WTC11 (cell line): ENCODE measurements around the gene LMF1. TPM values are rescaled to one million over a fixed set of nuclear protein-coding genes. Genes with fewer than 3 reads are reported as not detected.

Experiments used
- ATAC-seq: fragments of 200-7000 bp; cut with Tn5 transposase; 2 replicates; pipeline ENCODE4 v1.10.0; 2021; ENCODE audit warnings: mild to moderate bottlenecking, moderate library complexity
- CTCF ChIA-PET: fragments of 300-600 bp; sonication (Branson Sonifier 250); formaldehyde crosslinking; loops from one replicate; lab custom pipeline; 2021; ENCODE audit warnings: antibody characterized with exemption; lab: Charles Lee
- POLR2A ChIA-PET: fragments of 350-600 bp; sonication (Branson Sonifier 250); formaldehyde crosslinking; loops from one replicate; lab custom pipeline; 2021; ENCODE audit warnings: antibody characterized with exemption; lab: Charles Lee
- DNase-seq: peaks from one replicate; pipeline ENCODE4 v3.0.0; 2021; ENCODE audit warnings: low spot score
- H3K27ac Mint-ChIP-seq: 2 replicates; pipeline ENCODE4 v1.8.0; 2021; ENCODE audit warnings: mixed read lengths
- H3K27me3 Mint-ChIP-seq: 2 replicates; pipeline ENCODE4 v1.8.0; 2021; ENCODE audit warnings: low read depth, mild to moderate bottlenecking, moderate library complexity, mixed read lengths
- H3K36me3 Mint-ChIP-seq: 2 replicates; pipeline ENCODE4 v1.8.0; 2021; ENCODE audit warnings: mixed read lengths
- H3K4me1 Mint-ChIP-seq: 2 replicates; pipeline ENCODE4 v1.8.0; 2022; ENCODE audit warnings: mixed read lengths
- H3K4me3 Mint-ChIP-seq: 2 replicates; pipeline ENCODE4 v1.8.0; 2021; ENCODE audit warnings: mild to moderate bottlenecking, moderate library complexity, mixed read lengths
- H3K9me3 Mint-ChIP-seq: 2 replicates; pipeline ENCODE4 v1.8.0; 2021; ENCODE audit warnings: mixed read lengths
- ARID4B ChIP-seq: sonication (generic); formaldehyde crosslinking; IDR thresholded peaks from 2 replicates; pipeline ENCODE4 v1.8.0; 2023; ENCODE audit warnings: missing genetic modification reagents, mild to moderate bottlenecking, borderline replicate concordance
- ATF1 ChIP-seq: sonication (generic); formaldehyde crosslinking; IDR thresholded peaks from 2 replicates; pipeline ENCODE4 v1.8.1; 2023; ENCODE audit warnings: mild to moderate bottlenecking, moderate library complexity, missing genetic modification reagents
- CDX4 ChIP-seq: fragments of 250-450 bp; sonication (Bioruptor Pico); IDR thresholded peaks from 2 replicates; pipeline ENCODE4 v1.9.0; 2021; ENCODE audit warnings: moderate library complexity, mild to moderate bottlenecking, inconsistent platforms, borderline replicate concordance
- CREM ChIP-seq: sonication (generic); formaldehyde crosslinking; IDR thresholded peaks from 2 replicates; pipeline ENCODE4 v1.8.1; 2022; ENCODE audit warnings: mild to moderate bottlenecking, missing genetic modification reagents, moderate library complexity
- ELF4 ChIP-seq: sonication (generic); formaldehyde crosslinking; IDR thresholded peaks from 2 replicates; pipeline ENCODE4 v1.8.1; 2022; ENCODE audit warnings: low read depth, mild to moderate bottlenecking, moderate library complexity, missing genetic modification reagents
- NFE2L1 ChIP-seq: sonication (generic); formaldehyde crosslinking; IDR thresholded peaks from 2 replicates; pipeline ENCODE4 v1.8.1; 2023; ENCODE audit warnings: missing genetic modification reagents
- NR2C2 ChIP-seq: sonication (generic); formaldehyde crosslinking; IDR thresholded peaks from 2 replicates; pipeline ENCODE4 v1.8.0; 2022; ENCODE audit warnings: mild to moderate bottlenecking, missing genetic modification reagents
- RORB ChIP-seq: fragments of 250-450 bp; sonication (Bioruptor Pico); IDR thresholded peaks from 2 replicates; pipeline ENCODE4 v1.9.0; 2021; ENCODE audit warnings: mild to moderate bottlenecking
- ZNF281 ChIP-seq: sonication (generic); formaldehyde crosslinking; IDR thresholded peaks from 2 replicates; pipeline ENCODE4 v1.8.0; 2023; ENCODE audit warnings: mild to moderate bottlenecking, missing genetic modification reagents
- ZNF416 ChIP-seq: fragments of 250-450 bp; sonication (Bioruptor Pico); IDR thresholded peaks from 2 replicates; pipeline ENCODE4 v1.9.0; 2021; ENCODE audit warnings: mild to moderate bottlenecking, inconsistent platforms
- ZNF423 ChIP-seq: fragments of 250-450 bp; sonication (Bioruptor Pico); IDR thresholded peaks from 2 replicates; pipeline ENCODE4 v2.1.2; 2022; ENCODE audit warnings: mild to moderate bottlenecking, moderate library complexity
- ZNF671 ChIP-seq: fragments of 250-450 bp; sonication (Bioruptor Pico); IDR thresholded peaks from 2 replicates; pipeline ENCODE4 v1.8.0; 2021; ENCODE audit warnings: mild to moderate bottlenecking
- total RNA-seq: library from RNA; stranded (reverse); gene quantifications from 3 replicates; pipeline ENCODE4 v1.2.3, GENCODE V29; 2021
- TF ChIP-seq, protein P1 (sequence below): sonication (generic); formaldehyde crosslinking; IDR thresholded peaks from 2 replicates; pipeline ENCODE4 v1.8.1; 2022; ENCODE audit warnings: mild to moderate bottlenecking, missing genetic modification reagents, moderate library complexity, borderline replicate concordance
- TF ChIP-seq, protein P2 (sequence below): sonication (generic); formaldehyde crosslinking; conservative IDR thresholded peaks from 2 replicates; pipeline ENCODE4 v1.8.1; 2023; ENCODE audit warnings: mild to moderate bottlenecking, low read depth, missing genetic modification reagents, moderate library complexity
- TF ChIP-seq, protein P3 (sequence below): sonication (generic); formaldehyde crosslinking; IDR thresholded peaks from 2 replicates; pipeline ENCODE4 v1.8.0; 2022; ENCODE audit warnings: missing genetic modification reagents
- TF ChIP-seq, protein P4 (sequence below): sonication (generic); formaldehyde crosslinking; IDR thresholded peaks from 2 replicates; pipeline ENCODE4 v1.8.1; 2023; ENCODE audit warnings: mild to moderate bottlenecking, missing genetic modification reagents
- TF ChIP-seq, protein P5 (sequence below): fragments of 250-450 bp; sonication (Bioruptor Pico); IDR thresholded peaks from 2 replicates; pipeline ENCODE4 v2.1.2; 2022; ENCODE audit warnings: mild to moderate bottlenecking, moderate library complexity

Gene LMF1
- total RNA-seq, 1 experiment from 2014 or later, result 10.5 TPM

DNA sequence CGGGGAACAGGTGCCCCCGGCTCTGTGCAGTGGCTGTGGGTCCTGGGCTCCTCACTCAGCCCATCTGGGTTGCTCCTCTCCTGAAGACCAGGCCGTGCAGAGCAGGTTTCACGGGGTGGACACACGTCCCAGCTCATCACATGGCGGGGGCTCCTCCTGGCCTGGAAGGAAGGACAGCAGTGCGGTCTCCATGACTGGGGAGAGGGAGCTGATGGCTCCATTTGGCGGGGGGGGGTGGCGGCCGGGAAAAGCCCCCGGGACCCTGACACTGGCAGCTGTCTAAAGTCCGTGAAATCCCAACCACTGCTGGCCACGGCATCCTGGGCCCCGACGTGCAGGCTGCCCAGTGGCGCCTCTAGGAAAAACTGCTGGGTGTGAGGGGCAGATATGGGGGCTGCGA is 29.8 kb upstream of the LMF1 start (continued):
- TF ChIP-seq ARID4B (CRISPR knock-in tag), result no peak
- no peak for TF ChIP-seq ATF1 (CRISPR knock-in tag)
- TF ChIP-seq, protein P1, sequence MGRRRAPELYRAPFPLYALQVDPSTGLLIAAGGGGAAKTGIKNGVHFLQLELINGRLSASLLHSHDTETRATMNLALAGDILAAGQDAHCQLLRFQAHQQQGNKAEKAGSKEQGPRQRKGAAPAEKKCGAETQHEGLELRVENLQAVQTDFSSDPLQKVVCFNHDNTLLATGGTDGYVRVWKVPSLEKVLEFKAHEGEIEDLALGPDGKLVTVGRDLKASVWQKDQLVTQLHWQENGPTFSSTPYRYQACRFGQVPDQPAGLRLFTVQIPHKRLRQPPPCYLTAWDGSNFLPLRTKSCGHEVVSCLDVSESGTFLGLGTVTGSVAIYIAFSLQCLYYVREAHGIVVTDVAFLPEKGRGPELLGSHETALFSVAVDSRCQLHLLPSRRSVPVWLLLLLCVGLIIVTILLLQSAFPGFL (CRISPR knock-in tag), result no peak

GRCh38 chr16:999677-1000076 is 28.9 kb upstream of the LMF1 start:
- peaks cover 21% of the 10 kb centered on the region for H3K9me3 Mint-ChIP-seq
- no peak overlapping the region for H3K4me3 Mint-ChIP-seq
- TF ChIP-seq ZNF281 (no peak), ZNF423 (CRISPR knock-in tag) (no peak), CDX4 (CRISPR knock-in tag) (no peak), ZNF416 (CRISPR knock-in tag) (no peak), NR2C2 (CRISPR knock-in tag) (no peak), RORB (CRISPR knock-in tag) (no peak), NFE2L1 (no peak), CREM (no peak), ZNF671 (no peak), ELF4 (CRISPR knock-in tag) (no peak), ATF1 (CRISPR knock-in tag) (no peak)
- TF ChIP-seq, protein P2, sequence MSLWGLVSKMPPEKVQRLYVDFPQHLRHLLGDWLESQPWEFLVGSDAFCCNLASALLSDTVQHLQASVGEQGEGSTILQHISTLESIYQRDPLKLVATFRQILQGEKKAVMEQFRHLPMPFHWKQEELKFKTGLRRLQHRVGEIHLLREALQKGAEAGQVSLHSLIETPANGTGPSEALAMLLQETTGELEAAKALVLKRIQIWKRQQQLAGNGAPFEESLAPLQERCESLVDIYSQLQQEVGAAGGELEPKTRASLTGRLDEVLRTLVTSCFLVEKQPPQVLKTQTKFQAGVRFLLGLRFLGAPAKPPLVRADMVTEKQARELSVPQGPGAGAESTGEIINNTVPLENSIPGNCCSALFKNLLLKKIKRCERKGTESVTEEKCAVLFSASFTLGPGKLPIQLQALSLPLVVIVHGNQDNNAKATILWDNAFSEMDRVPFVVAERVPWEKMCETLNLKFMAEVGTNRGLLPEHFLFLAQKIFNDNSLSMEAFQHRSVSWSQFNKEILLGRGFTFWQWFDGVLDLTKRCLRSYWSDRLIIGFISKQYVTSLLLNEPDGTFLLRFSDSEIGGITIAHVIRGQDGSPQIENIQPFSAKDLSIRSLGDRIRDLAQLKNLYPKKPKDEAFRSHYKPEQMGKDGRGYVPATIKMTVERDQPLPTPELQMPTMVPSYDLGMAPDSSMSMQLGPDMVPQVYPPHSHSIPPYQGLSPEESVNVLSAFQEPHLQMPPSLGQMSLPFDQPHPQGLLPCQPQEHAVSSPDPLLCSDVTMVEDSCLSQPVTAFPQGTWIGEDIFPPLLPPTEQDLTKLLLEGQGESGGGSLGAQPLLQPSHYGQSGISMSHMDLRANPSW (CRISPR knock-in tag), result no peak
- TF ChIP-seq, protein P3, sequence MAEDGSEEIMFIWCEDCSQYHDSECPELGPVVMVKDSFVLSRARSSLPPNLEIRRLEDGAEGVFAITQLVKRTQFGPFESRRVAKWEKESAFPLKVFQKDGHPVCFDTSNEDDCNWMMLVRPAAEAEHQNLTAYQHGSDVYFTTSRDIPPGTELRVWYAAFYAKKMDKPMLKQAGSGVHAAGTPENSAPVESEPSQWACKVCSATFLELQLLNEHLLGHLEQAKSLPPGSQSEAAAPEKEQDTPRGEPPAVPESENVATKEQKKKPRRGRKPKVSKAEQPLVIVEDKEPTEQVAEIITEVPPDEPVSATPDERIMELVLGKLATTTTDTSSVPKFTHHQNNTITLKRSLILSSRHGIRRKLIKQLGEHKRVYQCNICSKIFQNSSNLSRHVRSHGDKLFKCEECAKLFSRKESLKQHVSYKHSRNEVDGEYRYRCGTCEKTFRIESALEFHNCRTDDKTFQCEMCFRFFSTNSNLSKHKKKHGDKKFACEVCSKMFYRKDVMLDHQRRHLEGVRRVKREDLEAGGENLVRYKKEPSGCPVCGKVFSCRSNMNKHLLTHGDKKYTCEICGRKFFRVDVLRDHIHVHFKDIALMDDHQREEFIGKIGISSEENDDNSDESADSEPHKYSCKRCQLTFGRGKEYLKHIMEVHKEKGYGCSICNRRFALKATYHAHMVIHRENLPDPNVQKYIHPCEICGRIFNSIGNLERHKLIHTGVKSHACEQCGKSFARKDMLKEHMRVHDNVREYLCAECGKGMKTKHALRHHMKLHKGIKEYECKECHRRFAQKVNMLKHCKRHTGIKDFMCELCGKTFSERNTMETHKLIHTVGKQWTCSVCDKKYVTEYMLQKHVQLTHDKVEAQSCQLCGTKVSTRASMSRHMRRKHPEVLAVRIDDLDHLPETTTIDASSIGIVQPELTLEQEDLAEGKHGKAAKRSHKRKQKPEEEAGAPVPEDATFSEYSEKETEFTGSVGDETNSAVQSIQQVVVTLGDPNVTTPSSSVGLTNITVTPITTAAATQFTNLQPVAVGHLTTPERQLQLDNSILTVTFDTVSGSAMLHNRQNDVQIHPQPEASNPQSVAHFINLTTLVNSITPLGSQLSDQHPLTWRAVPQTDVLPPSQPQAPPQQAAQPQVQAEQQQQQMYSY (CRISPR knock-in tag), result no peak
- TF ChIP-seq, protein P4, sequence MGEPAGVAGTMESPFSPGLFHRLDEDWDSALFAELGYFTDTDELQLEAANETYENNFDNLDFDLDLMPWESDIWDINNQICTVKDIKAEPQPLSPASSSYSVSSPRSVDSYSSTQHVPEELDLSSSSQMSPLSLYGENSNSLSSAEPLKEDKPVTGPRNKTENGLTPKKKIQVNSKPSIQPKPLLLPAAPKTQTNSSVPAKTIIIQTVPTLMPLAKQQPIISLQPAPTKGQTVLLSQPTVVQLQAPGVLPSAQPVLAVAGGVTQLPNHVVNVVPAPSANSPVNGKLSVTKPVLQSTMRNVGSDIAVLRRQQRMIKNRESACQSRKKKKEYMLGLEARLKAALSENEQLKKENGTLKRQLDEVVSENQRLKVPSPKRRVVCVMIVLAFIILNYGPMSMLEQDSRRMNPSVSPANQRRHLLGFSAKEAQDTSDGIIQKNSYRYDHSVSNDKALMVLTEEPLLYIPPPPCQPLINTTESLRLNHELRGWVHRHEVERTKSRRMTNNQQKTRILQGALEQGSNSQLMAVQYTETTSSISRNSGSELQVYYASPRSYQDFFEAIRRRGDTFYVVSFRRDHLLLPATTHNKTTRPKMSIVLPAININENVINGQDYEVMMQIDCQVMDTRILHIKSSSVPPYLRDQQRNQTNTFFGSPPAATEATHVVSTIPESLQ (CRISPR knock-in tag), result no peak
- TF ChIP-seq, protein P5, sequence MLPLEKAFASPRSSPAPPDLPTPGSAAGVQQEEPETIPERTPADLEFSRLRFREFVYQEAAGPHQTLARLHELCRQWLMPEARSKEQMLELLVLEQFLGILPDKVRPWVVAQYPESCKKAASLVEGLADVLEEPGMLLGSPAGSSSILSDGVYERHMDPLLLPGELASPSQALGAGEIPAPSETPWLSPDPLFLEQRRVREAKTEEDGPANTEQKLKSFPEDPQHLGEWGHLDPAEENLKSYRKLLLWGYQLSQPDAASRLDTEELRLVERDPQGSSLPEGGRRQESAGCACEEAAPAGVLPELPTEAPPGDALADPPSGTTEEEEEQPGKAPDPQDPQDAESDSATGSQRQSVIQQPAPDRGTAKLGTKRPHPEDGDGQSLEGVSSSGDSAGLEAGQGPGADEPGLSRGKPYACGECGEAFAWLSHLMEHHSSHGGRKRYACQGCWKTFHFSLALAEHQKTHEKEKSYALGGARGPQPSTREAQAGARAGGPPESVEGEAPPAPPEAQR (CRISPR knock-in tag), result no peak
- peaks cover 5% of the 10 kb centered on the region; the same call in 1 of the 2 replicates for H3K4me1 Mint-ChIP-seq
- ChIA-PET POLR2A (no interaction called here), CTCF (no interaction called here)
- H3K27me3 Mint-ChIP-seq, result peaks cover 16% of the 10 kb centered on the region
- no peak overlapping the region for H3K27ac Mint-ChIP-seq
- peaks cover 15% of the 10 kb centered on the region for H3K36me3 Mint-ChIP-seq
- ATAC-seq, result no peak
- DNase-seq, result no peak
